Measurements from ENCODE around the gene TMEM271.

TMEM271 gene

DNA sequence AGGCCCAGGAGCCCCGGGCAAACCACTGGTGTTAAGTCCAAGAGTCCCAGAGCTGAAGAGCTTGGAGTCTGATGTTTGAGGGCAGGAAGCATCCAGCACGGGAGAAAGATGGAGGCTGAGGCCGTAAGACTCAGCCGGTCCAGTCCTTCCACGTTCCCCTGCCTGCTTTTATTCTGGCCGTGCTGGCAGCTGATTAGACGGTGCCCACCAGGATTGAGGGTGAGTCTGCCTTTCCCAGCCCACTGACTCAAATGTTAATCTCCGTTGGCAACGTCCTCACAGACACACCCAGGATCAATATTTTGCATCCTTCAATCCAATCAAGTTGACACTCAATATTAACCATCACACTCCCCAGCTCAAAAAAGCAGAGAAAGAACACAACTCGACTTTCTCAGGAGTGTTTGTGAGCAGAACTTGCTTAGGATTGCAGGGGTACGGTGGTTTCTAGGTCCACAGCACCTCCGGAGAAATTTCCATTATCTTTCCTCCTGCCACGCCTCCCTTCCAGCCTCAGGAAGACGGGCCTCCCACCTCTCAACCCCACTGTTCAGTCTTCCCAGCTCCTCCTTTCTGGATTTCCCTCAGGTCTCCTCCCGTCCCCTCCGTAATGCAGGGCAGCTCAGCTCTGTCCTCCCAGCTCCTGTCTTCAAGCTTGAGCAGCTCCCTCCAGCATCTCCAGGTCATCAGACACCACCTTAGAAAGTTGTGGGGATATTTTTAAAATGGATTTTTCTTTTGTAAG, 13.3 kb upstream of the TMEM271 start:
- no peak for DNase-seq (ENCODE audit: low spot score)
- in situ Hi-C loops (cut with MboI; ENCODE audit: low pct_unique_long_range_greater_than_20kb, low sequenced_read_pairs, unreplicated experiment): no loop called here
- no peak for TF ChIP-seq CTCF (IDR thresholded peaks at IDR 0.05; ENCODE audit: extremely low read depth, insufficient read depth, missing control alignments)

- DNase-seq (ENCODE audit: low spot score): no peak
- in situ Hi-C loops (cut with MboI; ENCODE audit: low pct_unique_long_range_greater_than_20kb, low sequenced_read_pairs, unreplicated experiment): no loop called here
- no peak for TF ChIP-seq CTCF (IDR thresholded peaks at IDR 0.05; ENCODE audit: extremely low read depth, insufficient read depth, missing control alignments)
These were observed 12.3 kb upstream of the TMEM271 start for GRCh38 chr4:588351-588849.

DNA sequence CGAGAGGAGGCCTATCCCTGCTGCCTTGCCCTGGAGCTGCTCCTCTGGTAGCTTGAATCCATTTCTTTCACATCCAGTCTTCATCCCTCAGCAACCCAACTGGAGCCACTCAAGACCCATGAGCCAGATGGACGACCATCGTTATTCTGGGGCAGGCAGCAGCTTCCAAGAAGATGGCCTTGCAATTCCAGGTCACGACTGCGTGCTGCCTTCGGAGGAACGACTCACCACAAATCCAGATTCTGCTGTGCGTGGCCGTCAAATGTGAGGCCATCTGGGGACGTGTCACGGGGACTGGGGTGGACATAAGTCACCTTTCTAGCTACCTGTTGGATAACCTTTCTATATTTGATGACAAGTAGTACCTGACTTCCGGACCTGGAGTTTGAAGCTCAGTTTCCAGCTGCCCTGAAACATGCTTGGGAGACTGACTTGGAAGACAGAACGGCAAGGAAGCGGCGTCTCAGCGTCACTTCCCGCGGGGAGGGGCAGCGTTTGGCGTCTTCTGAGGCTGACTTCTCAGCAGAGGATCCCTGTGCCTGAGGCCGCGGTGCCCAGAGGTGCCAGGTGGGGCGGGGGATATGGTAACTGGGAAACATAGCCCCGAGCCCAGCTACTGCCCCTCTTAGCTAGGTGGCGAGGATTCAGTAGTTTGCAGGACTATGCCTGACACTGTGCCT, 11.7 kb upstream of the TMEM271 start:
- DNase-seq (ENCODE audit: low spot score): no peak
- in situ Hi-C loops (cut with MboI; ENCODE audit: low pct_unique_long_range_greater_than_20kb, low sequenced_read_pairs, unreplicated experiment): no loop called here
- no peak for TF ChIP-seq CTCF (IDR thresholded peaks at IDR 0.05; ENCODE audit: extremely low read depth, insufficient read depth, missing control alignments)

- in situ Hi-C loops (cut with MboI; ENCODE audit: low pct_unique_long_range_greater_than_20kb, low sequenced_read_pairs, unreplicated experiment): no loop called here
- TF ChIP-seq CTCF (IDR thresholded peaks at IDR 0.05; ENCODE audit: extremely low read depth, insufficient read depth, missing control alignments): no peak
- no peak for DNase-seq (ENCODE audit: low spot score)
These were observed 7.7 kb upstream of the TMEM271 start for GRCh38 chr4:583820-584219.

DNA sequence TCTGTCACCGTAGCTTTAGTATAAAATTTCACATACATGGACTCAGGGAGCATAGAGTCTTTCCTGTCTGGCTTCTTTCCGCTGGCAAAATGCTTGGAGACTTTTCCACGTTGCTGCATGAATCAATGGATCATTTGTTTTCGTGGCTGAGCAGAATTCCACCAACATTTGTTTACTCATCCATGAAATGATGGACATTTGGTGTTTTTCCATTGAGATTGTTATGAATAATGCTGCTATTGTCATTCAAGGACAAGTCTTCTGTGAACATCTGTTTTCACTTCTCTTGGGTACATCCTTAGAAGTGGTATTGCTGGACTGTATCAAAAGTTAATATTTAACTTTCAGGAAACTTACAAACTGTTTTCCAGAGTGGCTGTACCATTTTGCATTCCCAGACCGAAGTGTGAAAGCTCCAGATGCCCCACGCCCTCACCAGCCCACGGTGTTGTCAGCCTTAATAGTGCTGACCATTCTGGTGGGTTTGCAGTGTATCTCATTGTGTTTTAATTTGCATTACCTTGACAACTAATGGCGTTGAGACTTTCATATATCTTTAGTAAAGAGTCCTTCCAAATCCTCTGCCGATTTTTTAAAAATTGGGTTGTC, 5.8 kb upstream of the TMEM271 start:
- TF ChIP-seq CTCF (IDR thresholded peaks at IDR 0.05; ENCODE audit: extremely low read depth, insufficient read depth, missing control alignments): no peak
- in situ Hi-C loops (cut with MboI; ENCODE audit: low pct_unique_long_range_greater_than_20kb, low sequenced_read_pairs, unreplicated experiment): no loop called here
- DNase-seq (ENCODE audit: low spot score): no peak

DNA sequence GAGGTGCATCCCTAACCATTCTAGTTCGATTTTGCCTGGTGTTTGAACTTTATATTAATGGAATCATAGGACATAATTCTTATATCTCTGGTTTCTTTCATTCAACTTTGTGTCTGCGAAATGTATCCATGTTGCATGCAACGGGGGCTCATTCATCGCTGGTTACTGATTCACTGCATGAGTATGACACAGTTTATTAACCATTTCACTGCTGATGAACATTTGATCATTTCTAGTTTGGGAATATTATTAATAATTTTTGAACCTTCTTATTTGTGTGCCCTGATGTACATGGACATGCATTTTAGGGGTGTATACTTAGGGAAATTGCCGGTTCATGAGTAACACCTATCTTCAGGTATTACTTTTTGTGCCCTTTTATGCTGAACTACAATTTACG, 5.1 kb upstream of the TMEM271 start:
- DNase-seq (ENCODE audit: low spot score): no peak
- no peak for TF ChIP-seq CTCF (IDR thresholded peaks at IDR 0.05; ENCODE audit: extremely low read depth, insufficient read depth, missing control alignments)
- in situ Hi-C loops (cut with MboI; ENCODE audit: low pct_unique_long_range_greater_than_20kb, low sequenced_read_pairs, unreplicated experiment): no loop called here
